ENCODE measurements around the gene UPF3B. TPM values are rescaled to one million over a fixed set of nuclear protein-coding genes. Genes with fewer than 3 reads are reported as not detected.

The UPF3B gene
- total and polyA plus RNA-seq, 2 donors (not counting 3 experiments of a cell fraction or from before 2014, with no cell fraction given), result 3.7 to 11.9 TPM

- FAIRE-seq (no peak), DNase-seq (ENCODE audit: low read depth, low spot score) (peak; percentile 44)
- Histone ChIP-seq H3K4me3 (replicated peaks in 1 of 3; ENCODE audit: insufficient read depth in 1 of 3, low read depth in 1 of 3, low read length in 3 of 3) (peak overlapping the region; percentile 74 to 93 (median 84)), H3K9ac (replicated peaks; ENCODE audit: extremely low read depth, insufficient read depth, low read length) (peak overlapping the region; percentile 94), H3K36me3 (ENCODE audit: control insufficient read depth in 2 of 2, extremely low read depth in 1 of 2, insufficient read depth in 2 of 2, low read length in 2 of 2) (no peaks in the 10 kb centered on the region), H4K20me1 (replicated peaks; ENCODE audit: control insufficient read depth, extremely low read depth, insufficient read depth, low read length) (no peaks in the 10 kb centered on the region), H3K4me2 (ENCODE audit: insufficient read depth, low read length) (peak overlapping the region; percentile 80), H3K27ac (ENCODE audit: insufficient read depth, low read depth, low read length) (peak overlapping the region; percentile 87), H3K9me3 (replicated peaks; ENCODE audit: control insufficient read depth, insufficient read depth, low read length) (no peaks in the 10 kb centered on the region), H3K79me2 (ENCODE audit: control insufficient read depth, insufficient read depth, low read length) (peaks cover 31% of the 10 kb centered on the region), H3K27me3 (ENCODE audit: control insufficient read depth in 2 of 2, insufficient read depth in 2 of 2, low read length in 2 of 2) (no peaks in the 10 kb centered on the region), H3K4me1 (ENCODE audit: control insufficient read depth, extremely low read depth, insufficient read depth, low read length) (peaks cover 11% of the 10 kb centered on the region), H2AFZ (ENCODE audit: low read depth, low read length) (peak overlapping the region; percentile 96), H3K9me1 (replicated peaks; ENCODE audit: control insufficient read depth, extremely low read depth, insufficient read depth, low read length) (no peaks in the 10 kb centered on the region)
- CTCF ChIA-PET, result interaction anchor here (0.7 to 1.9 kb wide), 5 partner anchors 9 to 17 kb away, joined by 3 to 8 read pairs (median 4); partner anchors contain the start of gene UPF3B
- TF ChIP-seq MYC (IDR thresholded peaks at IDR 0.05; ENCODE audit: low read depth, low read length), result no peak
- no peak for TF ChIP-seq CTCF (IDR thresholded peaks at IDR 0.05; ENCODE audit: extremely low read depth in 1 of 2, insufficient read depth in 1 of 2, low read depth in 1 of 2, low read length in 2 of 2)
- no peak for TF ChIP-seq FOS (IDR thresholded peaks at IDR 0.05; ENCODE audit: borderline replicate concordance, insufficient read depth, low read length)
- TF ChIP-seq GATA2 (IDR thresholded peaks at IDR 0.05; ENCODE audit: insufficient read depth, insufficient read length, low read depth, low read length), result no peak
- no peak for TF ChIP-seq POLR2AphosphoS5 (IDR thresholded peaks at IDR 0.05; ENCODE audit: insufficient read depth, low read depth, low read length)
- TF ChIP-seq MAX (IDR thresholded peaks at IDR 0.05; ENCODE audit: insufficient read depth, insufficient read length), result no peak
- TF ChIP-seq POLR2A (IDR thresholded peaks at IDR 0.05; ENCODE audit: low read depth, low read length), result no peak
- no peak for TF ChIP-seq EZH2 (IDR thresholded peaks at IDR 0.05; ENCODE audit: borderline replicate concordance, low read depth, low read length, severe bottlenecking)
- TF ChIP-seq JUN (IDR thresholded peaks at IDR 0.05; ENCODE audit: borderline replicate concordance, insufficient read depth, insufficient read length, low read depth), result no peak
- dilution Hi-C loops (cut with MboI; ENCODE audit: extremely low pct_ligation_motif_present, low sequenced_read_pairs), result no loop called here
- POLR2A ChIA-PET, result interaction anchor here (1.5 to 1.6 kb wide), 2 partner anchors 18 to 79 kb away, joined by 4 to 5 read pairs; partner anchors contain the start of genes RPL39 and UPF3B
- intact Hi-C loops (cut with micrococcal nuclease), result loop anchor here (1.0 to 5.0 kb wide), 4 partner anchors 17 to 248 kb away; partner anchors contain the start of gene RPL39
- no TSS peak for BruUV-seq (replicated peaks)
These were observed 17.9 kb upstream of the UPF3B start for GRCh38 chrX:119870626-119871131.

Data from endothelial cell of umbilical vein (primary cell).